ENCODE measurements around the gene FCSK.

The FCSK gene

GRCh38 chr16:70460737-70461261 lies 6.4 kb downstream of the FCSK start:
- Histone ChIP-seq H3K36me3 (replicated peaks; ENCODE audit: low read depth, low read length) (no peaks in the 10 kb centered on the region), H4K20me1 (ENCODE audit: insufficient read depth, low read length) (no peaks in the 10 kb centered on the region), H3K27ac (ENCODE audit: low read length) (no peak overlapping the region), H3K9me3 (ENCODE audit: insufficient read depth, low read length) (no peaks in the 10 kb centered on the region), H3K4me1 (ENCODE audit: low read length) (no peaks in the 10 kb centered on the region), H3K4me3 (ENCODE audit: low read length) (no peak overlapping the region), H2AFZ (ENCODE audit: low read depth, low read length) (no peak overlapping the region), H3K9ac (ENCODE audit: low read length) (no peak overlapping the region), H3K4me2 (ENCODE audit: low read length) (no peak overlapping the region), H3K27me3 (ENCODE audit: low read depth, low read length) (no peaks in the 10 kb centered on the region), H3K79me2 (ENCODE audit: low read length) (no peaks in the 10 kb centered on the region)
- TF ChIP-seq CTCF (IDR thresholded peaks at IDR 0.05; ENCODE audit: low read depth, low read length) = no peak
- no peak for TF ChIP-seq EZH2phosphoT487 (IDR thresholded peaks at IDR 0.05; ENCODE audit: low read depth)

- Histone ChIP-seq H3K27ac (ENCODE audit: low read length) (no peak overlapping the region), H3K4me1 (ENCODE audit: low read length) (no peaks in the 10 kb centered on the region), H3K9me3 (ENCODE audit: insufficient read depth, low read length) (no peaks in the 10 kb centered on the region), H3K27me3 (ENCODE audit: low read depth, low read length) (no peaks in the 10 kb centered on the region), H3K4me2 (ENCODE audit: low read length) (no peak overlapping the region), H3K4me3 (ENCODE audit: low read length) (no peak overlapping the region), H3K36me3 (replicated peaks; ENCODE audit: low read depth, low read length) (peaks cover 2% of the 10 kb centered on the region), H3K79me2 (ENCODE audit: low read length) (no peaks in the 10 kb centered on the region), H3K9ac (ENCODE audit: low read length) (no peak overlapping the region), H4K20me1 (ENCODE audit: insufficient read depth, low read length) (no peaks in the 10 kb centered on the region), H2AFZ (ENCODE audit: low read depth, low read length) (no peak overlapping the region)
- TF ChIP-seq CTCF (IDR thresholded peaks at IDR 0.05; ENCODE audit: low read depth, low read length) = no peak
- no peak for TF ChIP-seq EZH2phosphoT487 (IDR thresholded peaks at IDR 0.05; ENCODE audit: low read depth)
Measured at GRCh38 chr16:70463235-70463634, 8.8 kb downstream of the FCSK start.

DNA sequence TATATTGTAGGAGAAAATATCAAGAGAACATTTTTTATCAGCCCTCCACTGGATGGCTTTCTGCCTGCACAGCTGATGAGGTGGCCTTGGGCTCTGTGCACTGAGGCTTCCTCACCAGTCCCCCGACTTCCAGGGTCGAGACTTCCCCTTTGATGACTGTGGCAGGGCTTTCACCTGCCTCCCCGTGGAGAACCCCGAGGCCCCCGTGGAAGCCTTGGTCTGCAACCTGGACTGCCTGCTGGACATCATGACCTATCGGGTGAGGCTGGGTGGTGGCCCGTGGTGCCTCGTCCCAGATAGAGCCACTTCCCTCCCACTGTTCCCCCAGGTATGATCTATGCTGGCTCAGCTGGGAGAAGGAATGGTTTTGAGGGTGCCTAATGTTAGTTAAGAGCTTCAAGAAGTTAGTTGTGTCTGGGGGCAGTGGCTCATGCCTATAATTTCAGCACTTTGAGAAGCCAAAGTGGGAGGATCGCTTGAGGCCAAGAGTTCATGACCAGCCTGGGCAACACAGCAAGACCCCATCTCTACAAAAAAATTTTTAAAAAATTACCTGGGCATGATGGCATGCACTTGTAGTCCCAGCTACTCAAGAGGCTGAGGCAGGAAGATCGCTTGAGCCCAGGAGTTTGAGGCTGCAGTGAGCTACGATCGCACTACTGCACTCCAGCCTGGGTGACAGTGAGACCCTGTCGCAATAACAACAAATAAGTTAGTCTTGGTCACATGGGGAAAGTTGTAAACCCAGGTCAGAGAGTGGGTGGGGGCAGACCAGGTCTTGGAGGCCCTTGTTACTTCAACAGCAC lies 11.8 kb downstream of the FCSK start:
- Histone ChIP-seq H2AFZ (ENCODE audit: low read depth, low read length) (no peak overlapping the region), H3K36me3 (replicated peaks; ENCODE audit: low read depth, low read length) (peaks cover 2% of the 10 kb centered on the region), H3K27me3 (ENCODE audit: low read depth, low read length) (no peaks in the 10 kb centered on the region), H3K4me2 (ENCODE audit: low read length) (no peak overlapping the region), H4K20me1 (ENCODE audit: insufficient read depth, low read length) (no peaks in the 10 kb centered on the region), H3K79me2 (ENCODE audit: low read length) (no peaks in the 10 kb centered on the region), H3K4me3 (ENCODE audit: low read length) (no peak overlapping the region), H3K9me3 (ENCODE audit: insufficient read depth, low read length) (no peaks in the 10 kb centered on the region), H3K27ac (ENCODE audit: low read length) (no peak overlapping the region), H3K4me1 (ENCODE audit: low read length) (peaks cover 5% of the 10 kb centered on the region; the same call in 1 of the 2 replicates), H3K9ac (ENCODE audit: low read length) (no peak overlapping the region)
- TF ChIP-seq CTCF (IDR thresholded peaks at IDR 0.05; ENCODE audit: low read depth, low read length) (no peak), EZH2phosphoT487 (IDR thresholded peaks at IDR 0.05; ENCODE audit: low read depth) (no peak)

DNA sequence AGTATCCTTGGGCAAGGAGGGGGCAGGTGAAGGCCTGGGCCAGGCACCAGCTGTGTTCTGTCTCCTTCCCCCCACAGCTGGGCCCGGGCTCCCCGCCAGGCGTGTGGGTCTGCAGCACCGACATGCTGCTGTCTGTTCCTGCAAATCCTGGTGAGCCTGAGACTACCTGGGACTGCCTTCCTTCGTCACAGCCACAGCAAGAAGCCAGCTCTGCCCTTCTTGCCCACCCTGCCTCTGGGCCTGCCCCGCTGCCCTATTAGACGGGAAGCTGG lies 12.3 kb downstream of the FCSK start:
- H3K79me2 ChIP-seq (ENCODE audit: low read length) = no peaks in the 10 kb centered on the region
- no peak overlapping the region for H3K9ac ChIP-seq (ENCODE audit: low read length)
- H3K27ac ChIP-seq (ENCODE audit: low read length) = no peak overlapping the region
- H3K9me3 ChIP-seq (ENCODE audit: insufficient read depth, low read length) = no peaks in the 10 kb centered on the region
- H2AFZ ChIP-seq (ENCODE audit: low read depth, low read length) = no peak overlapping the region
- H3K4me1 ChIP-seq (ENCODE audit: low read length) = peaks cover 5% of the 10 kb centered on the region; the same call in 1 of the 2 replicates
- H4K20me1 ChIP-seq (ENCODE audit: insufficient read depth, low read length) = no peaks in the 10 kb centered on the region
- no peak overlapping the region for H3K4me3 ChIP-seq (ENCODE audit: low read length)
- H3K27me3 ChIP-seq (ENCODE audit: low read depth, low read length) = no peaks in the 10 kb centered on the region
- TF ChIP-seq CTCF (IDR thresholded peaks at IDR 0.05; ENCODE audit: low read depth, low read length) = no peak
- no peak for TF ChIP-seq EZH2phosphoT487 (IDR thresholded peaks at IDR 0.05; ENCODE audit: low read depth)
- peaks cover 2% of the 10 kb centered on the region for H3K36me3 ChIP-seq (replicated peaks; ENCODE audit: low read depth, low read length)
- no peak overlapping the region for H3K4me2 ChIP-seq (ENCODE audit: low read length)

Data from OCI-LY3 (cell line).